ENCODE measurements around the gene HLA-DMA. TPM values are rescaled to one million over a fixed set of nuclear protein-coding genes. Genes with fewer than 3 reads are reported as not detected.
A peak's percentile ranks its signal among the peaks of the same experiment; 100 is the strongest.
"Not testable (repeated sequence)": the region's sequence is repeated elsewhere in the genome, so short reads cannot be mapped to it uniquely, and the experiment has no call there.

HLA-DMA gene
- total RNA-seq, 6 donors from 2014 or later = 83.7 to 271 (median 134) TPM

DNA sequence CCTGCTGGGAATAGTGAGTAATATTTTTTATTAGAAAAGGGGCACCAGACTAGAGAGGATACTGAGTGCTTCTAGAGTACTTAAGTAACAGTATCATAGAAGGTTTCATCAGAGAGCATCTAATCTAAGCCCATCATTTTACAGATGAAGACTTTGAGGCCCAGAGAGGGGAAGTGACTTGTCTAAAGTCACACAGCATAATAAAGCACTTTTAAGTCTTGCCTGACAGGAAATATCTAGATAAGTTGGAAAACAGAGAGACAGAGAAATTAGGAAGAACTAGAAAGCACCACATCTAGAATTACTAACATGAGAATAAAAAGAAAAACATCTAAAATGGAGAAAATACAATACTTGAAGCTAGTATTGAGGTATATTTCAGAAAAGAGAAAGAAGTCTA lies 6.0 kb downstream of the HLA-DMA start:
- TF ChIP-seq, protein P1, sequence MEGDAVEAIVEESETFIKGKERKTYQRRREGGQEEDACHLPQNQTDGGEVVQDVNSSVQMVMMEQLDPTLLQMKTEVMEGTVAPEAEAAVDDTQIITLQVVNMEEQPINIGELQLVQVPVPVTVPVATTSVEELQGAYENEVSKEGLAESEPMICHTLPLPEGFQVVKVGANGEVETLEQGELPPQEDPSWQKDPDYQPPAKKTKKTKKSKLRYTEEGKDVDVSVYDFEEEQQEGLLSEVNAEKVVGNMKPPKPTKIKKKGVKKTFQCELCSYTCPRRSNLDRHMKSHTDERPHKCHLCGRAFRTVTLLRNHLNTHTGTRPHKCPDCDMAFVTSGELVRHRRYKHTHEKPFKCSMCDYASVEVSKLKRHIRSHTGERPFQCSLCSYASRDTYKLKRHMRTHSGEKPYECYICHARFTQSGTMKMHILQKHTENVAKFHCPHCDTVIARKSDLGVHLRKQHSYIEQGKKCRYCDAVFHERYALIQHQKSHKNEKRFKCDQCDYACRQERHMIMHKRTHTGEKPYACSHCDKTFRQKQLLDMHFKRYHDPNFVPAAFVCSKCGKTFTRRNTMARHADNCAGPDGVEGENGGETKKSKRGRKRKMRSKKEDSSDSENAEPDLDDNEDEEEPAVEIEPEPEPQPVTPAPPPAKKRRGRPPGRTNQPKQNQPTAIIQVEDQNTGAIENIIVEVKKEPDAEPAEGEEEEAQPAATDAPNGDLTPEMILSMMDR (IDR thresholded peaks at IDR 0.05) = no peak
- TF ChIP-seq POLR2AphosphoS5 (IDR thresholded peaks at IDR 0.05) (no peak), POLR2A (IDR thresholded peaks at IDR 0.05) (no peak), EP300 (IDR thresholded peaks at IDR 0.05) (no peak)
- Histone ChIP-seq H3K4me3 (no peak overlapping the region), H3K27ac (no peak overlapping the region), H3K27me3 (no peaks in the 10 kb centered on the region), H3K9me3 (no peaks in the 10 kb centered on the region), H3K36me3 (peaks cover 0 to 5% (median 0%) of the 10 kb centered on the region in 4 donors), H3K4me1 (peaks cover 29 to 57% (median 36%) of the 10 kb centered on the region in 4 donors)
- no peak for DNase-seq
- no peak for ATAC-seq (ENCODE audit: low FRiP score in 2 of 2)

GRCh38 chr6:32945953-32946352 lies 6.9 kb downstream of the HLA-DMA start:
- H3K36me3 ChIP-seq = peaks cover 0 to 5% (median 0%) of the 10 kb centered on the region in 4 donors
- no peaks in the 10 kb centered on the region for H3K9me3 ChIP-seq
- H3K27ac ChIP-seq = peak overlapping the region in 3 of 4 donors; percentile 24 to 77 (median 34)
- TF ChIP-seq, protein P1 (IDR thresholded peaks at IDR 0.05) = no peak
- TF ChIP-seq POLR2A (IDR thresholded peaks at IDR 0.05) (no peak), EP300 (IDR thresholded peaks at IDR 0.05) (no peak), POLR2AphosphoS5 (IDR thresholded peaks at IDR 0.05) (no peak)
- H3K4me3 ChIP-seq = no peak overlapping the region
- ATAC-seq (ENCODE audit: low FRiP score in 2 of 2) = no peak
- peaks cover 25 to 57% (median 34%) of the 10 kb centered on the region in 4 donors for H3K4me1 ChIP-seq
- no peaks in the 10 kb centered on the region for H3K27me3 ChIP-seq
- no peak for DNase-seq

- Histone ChIP-seq H3K9me3 (no peaks in the 10 kb centered on the region), H3K27ac (peak overlapping the region; percentile 67 to 83 (median 74)), H3K36me3 (peaks cover 0 to 5% (median 0%) of the 10 kb centered on the region in 4 donors), H3K4me1 (peaks cover 30 to 57% (median 34%) of the 10 kb centered on the region in 4 donors), H3K4me3 (no peak overlapping the region), H3K27me3 (no peaks in the 10 kb centered on the region)
- TF ChIP-seq POLR2AphosphoS5 (IDR thresholded peaks at IDR 0.05) (peak in 1 of 2 donors; percentile 37), EP300 (IDR thresholded peaks at IDR 0.05) (no peak), POLR2A (IDR thresholded peaks at IDR 0.05) (peak in 1 of 4 donors; percentile 17)
- ATAC-seq (ENCODE audit: low FRiP score in 2 of 2) = peak in 1 of 2 donors; percentile 6
- DNase-seq = no peak
- 60 to 64% methylated on average over 9 of the region's 9 CpGs for WGBS, 2 donors
Observed at GRCh38 chr6:32945108-32945760, 7.7 kb downstream of the HLA-DMA start.

- peak; percentile 66 to 77 for ATAC-seq (ENCODE audit: low FRiP score in 2 of 2)
Observed at GRCh38 chr6:32943864-32944649, 8.8 kb downstream of the HLA-DMA start.

GRCh38 chr6:32942555-32943123 lies 10.3 kb downstream of the HLA-DMA start:
- H3K9me3 ChIP-seq; ATAC-seq (ENCODE audit: low FRiP score in 2 of 2); H3K27me3 ChIP-seq; DNase-seq; H3K4me3 ChIP-seq; H3K36me3 ChIP-seq: not testable (repeated sequence)
- peaks cover 27 to 56% (median 34%) of the 10 kb centered on the region in 4 donors for H3K4me1 ChIP-seq
- peak overlapping the region in 1 of 4 donors; percentile 67 for H3K27ac ChIP-seq
- 72 to 85% methylated on average over 9 of the region's 9 CpGs for WGBS, 2 donors

More at GRCh38 chr6:32943864-32944649, 8.8 kb downstream of the HLA-DMA start:
- peak overlapping the region; percentile 67 to 83 (median 74) for H3K27ac ChIP-seq
- peak in 1 of 2 donors; percentile 55 for TF ChIP-seq POLR2AphosphoS5 (IDR thresholded peaks at IDR 0.05)
- no peak for TF ChIP-seq EP300 (IDR thresholded peaks at IDR 0.05)
- TF ChIP-seq, protein P1 (IDR thresholded peaks at IDR 0.05) = no peak
- peak in 2 of 4 donors; percentile 23 to 69 for TF ChIP-seq POLR2A (IDR thresholded peaks at IDR 0.05)
- H3K4me1 ChIP-seq = peaks cover 27 to 64% (median 34%) of the 10 kb centered on the region in 4 donors
- no peaks in the 10 kb centered on the region for H3K9me3 ChIP-seq
- H3K27me3 ChIP-seq = no peaks in the 10 kb centered on the region
- H3K36me3 ChIP-seq = peaks cover 0 to 5% (median 0%) of the 10 kb centered on the region in 4 donors
- DNase-seq = peak in 1 of 2 donors; percentile 59
- WGBS, 2 donors = 38 to 55% methylated on average over 4 of the region's 4 CpGs
- peak overlapping the region in 2 of 4 donors; percentile 17 to 23 for H3K4me3 ChIP-seq
